DOHH2 (cell line): ENCODE results near the gene CCNYL1.

Experiments
- CTCF ChIP-seq: fragments of 200-600 bp; sonication (generic); IDR thresholded peaks from one replicate; pipeline ENCODE4 v1.5.1; 2014; ENCODE audit warnings: antibody characterized with exemption, mild to moderate bottlenecking, low read depth, low read length; ENCODE audit not compliant: poor library complexity, severe bottlenecking
- EZH2phosphoT487 ChIP-seq: fragments of 200-600 bp; sonication (generic); IDR thresholded peaks from 2 replicates; pipeline ENCODE4 v1.6.1; 2017; ENCODE audit warnings: borderline replicate concordance, mild to moderate bottlenecking, antibody characterized with exemption, low read length, moderate library complexity, mixed read lengths

- TF ChIP-seq CTCF (no peak), EZH2phosphoT487 (no peak)
Observed at GRCh38 chr2:207749873-207750272, 38.4 kb downstream of the CCNYL1 start.
